ENCODE data around the gene ACOXL. TPM values are rescaled to one million over a fixed set of nuclear protein-coding genes. Genes with fewer than 3 reads are reported as not detected.

Gene ACOXL
- total and polyA plus RNA-seq, 9 of the 15 experiments (the other 6 are each of a cell fraction or from before 2014, with no cell fraction given) = 0.31 to 0.56 TPM; not detected in 7

DNA sequence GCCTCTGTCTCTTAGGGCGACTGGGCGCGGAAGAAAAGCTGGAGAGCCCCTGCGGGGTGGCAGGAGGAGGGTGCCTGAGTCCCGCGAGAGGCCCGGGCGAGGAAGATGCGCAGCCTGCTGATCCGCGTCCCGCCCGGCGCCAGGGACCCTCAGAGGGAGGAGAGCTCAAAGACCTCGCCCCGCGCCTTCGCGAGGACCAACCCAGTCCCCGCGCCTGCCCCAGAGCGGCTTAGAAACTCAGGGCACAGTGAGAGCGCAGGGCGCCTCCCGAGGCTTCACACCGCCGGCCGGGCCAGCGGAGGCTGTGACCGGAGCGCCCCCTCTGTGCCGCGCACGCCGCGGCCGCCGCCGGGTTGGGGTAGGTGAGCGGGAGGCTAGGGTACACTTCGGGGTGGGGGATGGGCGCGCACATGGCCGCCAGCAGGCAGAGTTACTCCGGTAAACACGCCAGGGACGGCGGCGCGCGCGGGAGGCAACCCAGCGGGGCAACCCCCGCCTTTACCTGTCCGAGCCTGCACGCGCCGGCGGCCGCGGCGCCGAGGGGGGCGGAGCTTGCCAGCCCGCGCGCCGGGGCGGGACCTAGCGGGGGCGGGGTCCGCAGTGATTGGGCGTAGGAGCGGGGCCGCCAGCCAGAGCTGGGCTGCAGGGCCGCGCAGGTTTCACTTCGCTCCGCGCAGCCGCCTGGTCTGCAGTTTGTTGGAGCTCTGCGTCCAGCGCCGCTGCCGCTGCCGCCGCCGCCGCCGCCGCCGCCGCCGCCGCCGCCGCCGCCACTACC, 388.1 kb downstream of the ACOXL start, which contains the start of gene BCL2L11 (continued):
- TF ChIP-seq, protein P1, sequence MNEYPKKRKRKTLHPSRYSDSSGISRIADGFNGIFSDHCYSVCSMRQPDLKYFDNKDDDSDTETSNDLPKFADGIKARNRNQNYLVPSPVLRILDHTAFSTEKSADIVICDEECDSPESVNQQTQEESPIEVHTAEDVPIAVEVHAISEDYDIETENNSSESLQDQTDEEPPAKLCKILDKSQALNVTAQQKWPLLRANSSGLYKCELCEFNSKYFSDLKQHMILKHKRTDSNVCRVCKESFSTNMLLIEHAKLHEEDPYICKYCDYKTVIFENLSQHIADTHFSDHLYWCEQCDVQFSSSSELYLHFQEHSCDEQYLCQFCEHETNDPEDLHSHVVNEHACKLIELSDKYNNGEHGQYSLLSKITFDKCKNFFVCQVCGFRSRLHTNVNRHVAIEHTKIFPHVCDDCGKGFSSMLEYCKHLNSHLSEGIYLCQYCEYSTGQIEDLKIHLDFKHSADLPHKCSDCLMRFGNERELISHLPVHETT (CRISPR knock-in tag; conservative IDR thresholded peaks at IDR 0.05 in 1 of 2, IDR thresholded peaks at IDR 0.05 in 1 of 2) = peak in 1 of 2 experiments; percentile 72; a peak in 2 of 4 replicates
- TF ChIP-seq POLR2A (conservative IDR thresholded peaks at IDR 0.05) (peak; percentile 77), ZNF282 (CRISPR knock-in tag; IDR thresholded peaks at IDR 0.05) (0 out of 2 replicates have a peak, but pooled peaks have one; percentile 22), GATAD2A (IDR thresholded peaks at IDR 0.05) (0 out of 2 replicates have a peak, but pooled peaks have one; percentile 26), ZBTB1 (CRISPR knock-in tag; IDR thresholded peaks at IDR 0.05; ENCODE audit: borderline replicate concordance, low read depth) (peak; percentile 17), MXI1 (IDR thresholded peaks at IDR 0.05; ENCODE audit: low read depth, low read length) (peak; percentile 47; the same call in 1 of the 2 replicates), SIN3A (IDR thresholded peaks at IDR 0.05; ENCODE audit: borderline replicate concordance in 2 of 2, control insufficient read depth in 1 of 2, low read depth in 2 of 2, low read length in 2 of 2) (peak in 1 of 2 experiments; percentile 52; a peak in 2 of 4 replicates), HNRNPK (IDR thresholded peaks at IDR 0.05; ENCODE audit: low read depth, low read length, poor library complexity, severe bottlenecking) (peak; percentile 47), NR4A1 (CRISPR knock-in tag; IDR thresholded peaks at IDR 0.05) (no peak), NR4A1 (tag; IDR thresholded peaks at IDR 0.05) (no peak), PHF20 (IDR thresholded peaks at IDR 0.05; ENCODE audit: partially characterized antibody) (peak; percentile 70), LEF1 (IDR thresholded peaks at IDR 0.05) (no peak), RBFOX2 (IDR thresholded peaks at IDR 0.05; ENCODE audit: low read depth, low read length) (peak; percentile 96), HNRNPLL (IDR thresholded peaks at IDR 0.05; ENCODE audit: low read depth, low read length, poor library complexity, severe bottlenecking) (peak; percentile 46), NFE2L1 (tag; IDR thresholded peaks at IDR 0.05; ENCODE audit: borderline replicate concordance, low read depth) (no peak), TAF1 (IDR thresholded peaks at IDR 0.05; ENCODE audit: control insufficient read depth, extremely low read depth, insufficient read depth, low read length, severe bottlenecking) (peak; percentile 96)
- TF ChIP-seq, protein P2, sequence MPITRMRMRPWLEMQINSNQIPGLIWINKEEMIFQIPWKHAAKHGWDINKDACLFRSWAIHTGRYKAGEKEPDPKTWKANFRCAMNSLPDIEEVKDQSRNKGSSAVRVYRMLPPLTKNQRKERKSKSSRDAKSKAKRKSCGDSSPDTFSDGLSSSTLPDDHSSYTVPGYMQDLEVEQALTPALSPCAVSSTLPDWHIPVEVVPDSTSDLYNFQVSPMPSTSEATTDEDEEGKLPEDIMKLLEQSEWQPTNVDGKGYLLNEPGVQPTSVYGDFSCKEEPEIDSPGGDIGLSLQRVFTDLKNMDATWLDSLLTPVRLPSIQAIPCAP (CRISPR knock-in tag; IDR thresholded peaks at IDR 0.05; ENCODE audit: borderline replicate concordance) = no peak
- TF ChIP-seq, protein P3, sequence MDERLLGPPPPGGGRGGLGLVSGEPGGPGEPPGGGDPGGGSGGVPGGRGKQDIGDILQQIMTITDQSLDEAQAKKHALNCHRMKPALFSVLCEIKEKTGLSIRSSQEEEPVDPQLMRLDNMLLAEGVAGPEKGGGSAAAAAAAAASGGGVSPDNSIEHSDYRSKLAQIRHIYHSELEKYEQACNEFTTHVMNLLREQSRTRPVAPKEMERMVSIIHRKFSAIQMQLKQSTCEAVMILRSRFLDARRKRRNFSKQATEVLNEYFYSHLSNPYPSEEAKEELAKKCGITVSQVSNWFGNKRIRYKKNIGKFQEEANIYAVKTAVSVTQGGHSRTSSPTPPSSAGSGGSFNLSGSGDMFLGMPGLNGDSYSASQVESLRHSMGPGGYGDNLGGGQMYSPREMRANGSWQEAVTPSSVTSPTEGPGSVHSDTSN (CRISPR knock-in tag; IDR thresholded peaks at IDR 0.05; ENCODE audit: low read depth) = no peak
- TF ChIP-seq, protein P3 (tag; conservative IDR thresholded peaks at IDR 0.05; ENCODE audit: low read depth) = no peak
- TF ChIP-seq, protein P4, sequence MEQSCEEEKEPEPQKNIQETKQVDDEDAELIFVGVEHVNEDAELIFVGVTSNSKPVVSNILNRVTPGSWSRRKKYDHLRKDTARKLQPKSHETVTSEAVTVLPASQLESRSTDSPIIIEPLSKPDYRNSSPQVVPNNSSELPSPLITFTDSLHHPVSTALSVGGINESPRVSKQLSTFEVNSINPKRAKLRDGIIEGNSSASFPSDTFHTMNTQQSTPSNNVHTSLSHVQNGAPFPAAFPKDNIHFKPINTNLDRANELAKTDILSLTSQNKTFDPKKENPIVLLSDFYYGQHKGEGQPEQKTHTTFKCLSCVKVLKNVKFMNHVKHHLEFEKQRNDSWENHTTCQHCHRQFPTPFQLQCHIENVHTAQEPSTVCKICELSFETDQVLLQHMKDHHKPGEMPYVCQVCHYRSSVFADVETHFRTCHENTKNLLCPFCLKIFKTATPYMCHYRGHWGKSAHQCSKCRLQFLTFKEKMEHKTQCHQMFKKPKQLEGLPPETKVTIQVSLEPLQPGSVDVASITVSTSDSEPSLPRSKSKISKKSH (CRISPR knock-in tag; IDR thresholded peaks at IDR 0.05) = no peak

Data from K562 (cell line).